Breast epithelium (tissue), 3 donors: ENCODE measurements around the gene CDC14A.

Source experiments
- POLR2AphosphoS5 ChIP-seq, 3 donors: sonication (generic); formaldehyde crosslinking; IDR thresholded peaks; one replicate each; pipeline ENCODE4 v1.6.1; 2017; ENCODE audit warnings: antibody characterized with exemption in 3 of 3
- TF ChIP-seq, protein P1 (sequence below), 3 donors: fragments of 450-650 bp; IDR thresholded peaks; one replicate each; pipeline ENCODE4 v1.5.1; 2016 to 2017; ENCODE audit warnings: antibody characterized with exemption in 3 of 3, mild to moderate bottlenecking in 3 of 3, moderate library complexity in 3 of 3

DNA sequence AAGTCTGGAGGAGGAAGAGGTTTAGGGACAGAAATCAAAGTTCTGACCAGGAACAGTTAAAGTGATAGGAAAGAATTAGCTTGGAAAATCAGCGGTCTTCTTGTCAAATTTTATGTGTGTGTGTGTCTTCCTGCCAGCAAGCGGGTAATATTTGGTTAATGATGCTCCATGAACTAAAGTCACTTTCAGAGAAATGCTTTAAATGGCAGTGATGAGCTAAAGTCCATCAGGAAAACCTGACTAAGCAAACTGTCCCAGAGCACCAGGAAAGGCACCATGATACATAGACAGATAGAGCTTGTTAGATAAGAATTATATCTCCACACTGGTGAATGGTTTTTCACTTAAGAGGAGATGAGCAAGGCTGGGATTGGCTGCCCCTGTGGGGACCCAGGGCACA lies 10.0 kb upstream of the CDC14A start:
- no peak for TF ChIP-seq POLR2AphosphoS5 (IDR thresholded peaks at IDR 0.05)
- TF ChIP-seq, protein P1, sequence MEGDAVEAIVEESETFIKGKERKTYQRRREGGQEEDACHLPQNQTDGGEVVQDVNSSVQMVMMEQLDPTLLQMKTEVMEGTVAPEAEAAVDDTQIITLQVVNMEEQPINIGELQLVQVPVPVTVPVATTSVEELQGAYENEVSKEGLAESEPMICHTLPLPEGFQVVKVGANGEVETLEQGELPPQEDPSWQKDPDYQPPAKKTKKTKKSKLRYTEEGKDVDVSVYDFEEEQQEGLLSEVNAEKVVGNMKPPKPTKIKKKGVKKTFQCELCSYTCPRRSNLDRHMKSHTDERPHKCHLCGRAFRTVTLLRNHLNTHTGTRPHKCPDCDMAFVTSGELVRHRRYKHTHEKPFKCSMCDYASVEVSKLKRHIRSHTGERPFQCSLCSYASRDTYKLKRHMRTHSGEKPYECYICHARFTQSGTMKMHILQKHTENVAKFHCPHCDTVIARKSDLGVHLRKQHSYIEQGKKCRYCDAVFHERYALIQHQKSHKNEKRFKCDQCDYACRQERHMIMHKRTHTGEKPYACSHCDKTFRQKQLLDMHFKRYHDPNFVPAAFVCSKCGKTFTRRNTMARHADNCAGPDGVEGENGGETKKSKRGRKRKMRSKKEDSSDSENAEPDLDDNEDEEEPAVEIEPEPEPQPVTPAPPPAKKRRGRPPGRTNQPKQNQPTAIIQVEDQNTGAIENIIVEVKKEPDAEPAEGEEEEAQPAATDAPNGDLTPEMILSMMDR (IDR thresholded peaks at IDR 0.05) = no peak
